ENCODE measurements around the gene ITGA8. TPM values are rescaled to one million over a fixed set of nuclear protein-coding genes. Genes with fewer than 3 reads are reported as not detected.
"Not testable (repeated sequence)": the region's sequence is repeated elsewhere in the genome, so short reads cannot be mapped to it uniquely, and the experiment has no call there.

Gene ITGA8
- total RNA-seq, 2 experiments from 2014 or later, result not detected

DNA sequence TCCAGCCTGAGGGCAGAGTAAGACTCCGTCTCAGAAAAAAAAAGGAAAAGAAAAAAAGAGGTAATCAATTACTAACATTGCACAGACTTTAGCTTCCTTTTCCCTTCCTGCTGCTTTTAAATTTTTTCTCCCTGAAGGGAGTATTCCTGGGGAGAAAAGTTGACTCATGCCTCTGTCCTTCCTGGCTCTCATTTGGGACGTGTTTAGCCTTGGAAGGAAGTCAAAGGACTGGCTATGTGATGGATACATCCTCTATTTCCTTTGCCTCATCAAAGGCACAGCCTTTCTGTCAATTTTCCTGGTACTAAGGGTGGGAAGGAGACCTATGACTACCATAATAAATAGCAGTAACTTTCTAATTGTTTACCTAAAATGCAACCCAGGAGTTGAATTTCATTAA lies 77.6 kb downstream of the ITGA8 start:
- Mint-ChIP-seq H3K27me3 (no peaks in the 10 kb centered on the region), H3K4me1 (no peaks in the 10 kb centered on the region), H3K36me3 (ENCODE audit: low read depth) (no peaks in the 10 kb centered on the region), H3K9me3 (no peaks in the 10 kb centered on the region), H3K27ac (no peak overlapping the region), H3K4me3 (no peak overlapping the region)
- ChIA-PET CTCF (no interaction called here), POLR2A (no interaction called here)
- DNase-seq, result no peak

DNA sequence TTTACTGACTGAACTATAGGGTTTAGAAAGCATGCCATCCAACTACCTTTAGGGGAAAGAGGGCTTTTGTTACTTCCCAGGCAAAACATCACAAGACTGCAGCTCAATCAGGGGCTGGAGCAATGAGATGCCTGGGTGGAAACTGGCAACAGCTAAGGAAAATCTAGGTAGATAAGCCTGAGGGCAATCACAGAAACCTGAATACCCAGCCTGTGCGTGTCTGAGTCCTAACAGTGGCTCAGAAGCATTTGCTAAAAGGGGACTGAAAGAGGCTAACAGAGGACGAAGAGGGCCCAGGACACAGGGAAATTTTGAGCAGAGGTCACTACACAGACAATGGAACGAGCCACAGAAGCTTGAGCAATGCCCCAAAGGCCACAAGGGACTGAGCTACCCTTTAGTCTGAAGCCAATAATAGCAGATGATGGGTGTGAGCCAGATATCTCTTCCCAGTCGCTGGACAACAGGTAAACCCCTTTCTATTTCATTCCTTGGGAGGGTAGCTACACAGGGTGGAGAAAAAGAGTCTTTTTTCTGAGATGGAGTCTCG lies 79.1 kb downstream of the ITGA8 start:
- Mint-ChIP-seq H3K36me3 (ENCODE audit: low read depth) (no peaks in the 10 kb centered on the region), H3K4me3 (no peak overlapping the region), H3K27ac (no peak overlapping the region), H3K4me1 (no peaks in the 10 kb centered on the region), H3K9me3 (no peaks in the 10 kb centered on the region), H3K27me3 (no peaks in the 10 kb centered on the region)
- ChIA-PET POLR2A (no interaction called here), CTCF (no interaction called here)
- no peak for DNase-seq

DNA sequence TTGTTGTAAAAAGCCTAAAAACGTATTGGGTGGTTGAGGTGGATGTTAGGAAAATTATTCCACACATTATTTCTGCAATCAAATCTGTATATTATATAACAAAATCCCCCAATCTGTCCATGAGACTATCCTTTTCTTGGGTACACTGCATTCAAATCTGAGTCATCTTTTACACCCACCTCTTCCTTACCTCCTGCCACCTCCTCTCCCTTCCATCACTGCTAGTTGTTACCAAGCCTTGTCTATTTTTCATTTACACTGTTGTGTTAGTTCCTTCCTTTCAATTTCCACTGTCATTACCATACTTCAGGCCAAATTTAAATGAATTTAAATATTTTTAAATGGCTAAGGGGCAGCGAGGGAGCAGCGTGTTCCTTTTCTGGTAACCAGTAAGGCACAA lies 83.3 kb downstream of the ITGA8 start:
- ChIA-PET POLR2A (no interaction called here), CTCF (no interaction called here)
- Mint-ChIP-seq H3K4me3 (no peak overlapping the region), H3K4me1 (no peaks in the 10 kb centered on the region), H3K27ac (no peak overlapping the region), H3K9me3 (no peaks in the 10 kb centered on the region), H3K36me3 (ENCODE audit: low read depth) (no peaks in the 10 kb centered on the region), H3K27me3 (no peaks in the 10 kb centered on the region)
- DNase-seq, result no peak

DNA sequence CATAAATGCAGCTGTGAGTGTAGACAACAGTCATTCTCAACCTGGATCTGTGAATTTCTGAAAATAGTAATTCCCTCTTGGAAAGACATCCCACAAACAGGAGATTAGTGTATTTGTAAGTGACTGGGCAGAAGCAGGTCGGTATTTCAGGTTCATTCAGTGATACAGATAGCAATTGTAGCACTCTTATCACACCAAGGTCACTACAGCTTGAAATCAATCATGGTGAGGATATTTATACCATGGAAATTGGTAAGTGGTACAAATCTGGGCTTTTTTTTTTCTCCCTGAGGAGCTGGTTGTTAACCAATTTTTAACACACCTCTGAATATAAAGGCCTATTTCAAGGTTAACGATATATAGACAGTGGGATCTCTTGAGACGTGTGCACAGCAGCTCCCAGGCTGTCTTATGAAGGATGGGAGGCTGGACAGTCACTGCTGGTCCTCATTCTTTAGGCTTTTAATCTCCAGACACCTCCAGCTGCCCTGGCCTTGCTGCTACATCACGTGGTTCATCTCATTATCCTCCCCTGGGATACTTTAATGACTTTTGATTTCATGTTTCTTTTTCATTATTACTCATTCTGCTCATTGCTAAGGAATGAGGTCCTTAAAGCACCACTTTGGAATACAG lies 87.1 kb downstream of the ITGA8 start:
- H3K27me3 Mint-ChIP-seq, result no peaks in the 10 kb centered on the region
- H3K36me3 Mint-ChIP-seq (ENCODE audit: low read depth), result no peaks in the 10 kb centered on the region
- ChIA-PET POLR2A (no interaction called here), CTCF (interaction anchor here (0.9 kb wide), 1 partner anchor 14 kb away, joined by 5 read pairs; no protein-coding TSS in a partner anchor)
- no peaks in the 10 kb centered on the region for H3K9me3 Mint-ChIP-seq
- H3K4me3 Mint-ChIP-seq, result no peak overlapping the region
- H3K27ac Mint-ChIP-seq, result no peak overlapping the region
- no peaks in the 10 kb centered on the region for H3K4me1 Mint-ChIP-seq
- no peak for DNase-seq

DNA sequence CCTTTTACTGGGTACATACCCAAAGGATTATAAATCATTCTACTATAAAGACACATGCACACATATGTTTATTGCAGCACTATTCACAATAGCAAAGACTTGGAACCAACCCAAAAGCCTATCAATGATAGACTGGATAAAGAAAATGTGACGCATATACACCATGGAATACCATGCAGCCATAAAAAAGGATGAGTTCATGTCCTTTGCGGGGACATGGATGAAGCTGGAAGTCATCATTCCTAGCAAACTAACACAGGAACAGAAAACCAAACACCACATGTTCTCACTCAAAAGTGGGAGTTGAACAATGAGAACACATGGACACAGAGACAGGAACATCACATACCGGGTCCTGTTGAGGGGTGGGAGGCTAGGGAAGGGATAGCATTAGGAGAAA lies 88.5 kb downstream of the ITGA8 start:
- POLR2A ChIA-PET; H3K9me3 Mint-ChIP-seq; CTCF ChIA-PET; H3K4me1 Mint-ChIP-seq; H3K36me3 Mint-ChIP-seq (ENCODE audit: low read depth); H3K27ac Mint-ChIP-seq; DNase-seq; H3K27me3 Mint-ChIP-seq; H3K4me3 Mint-ChIP-seq: not testable (repeated sequence)

DNA sequence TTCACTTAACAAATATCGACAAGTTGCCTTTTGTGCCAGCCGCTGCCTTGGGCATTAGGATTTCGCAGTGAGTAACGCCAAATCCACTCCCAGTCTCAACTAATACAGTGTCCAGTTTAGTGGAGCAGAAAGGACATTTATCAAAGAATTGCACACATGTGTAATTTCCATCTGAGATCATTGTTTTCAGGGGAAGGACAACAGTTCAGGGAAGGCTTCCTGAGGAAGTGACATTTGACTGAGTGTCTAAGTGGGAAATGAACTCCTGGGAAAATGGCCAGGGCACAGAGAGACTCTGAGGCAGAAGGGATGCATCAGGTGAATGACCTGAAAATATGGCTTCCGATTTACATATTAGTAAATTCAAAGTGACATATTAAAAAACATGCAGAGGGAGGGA lies 89.4 kb downstream of the ITGA8 start:
- H3K27me3 Mint-ChIP-seq, result peaks cover 1% of the 10 kb centered on the region
- no peaks in the 10 kb centered on the region for H3K4me1 Mint-ChIP-seq
- H3K4me3 Mint-ChIP-seq, result no peak overlapping the region
- H3K9me3 Mint-ChIP-seq, result no peaks in the 10 kb centered on the region
- ChIA-PET CTCF (no interaction called here), POLR2A (no interaction called here)
- DNase-seq, result no peak
- H3K36me3 Mint-ChIP-seq (ENCODE audit: low read depth), result no peaks in the 10 kb centered on the region
- H3K27ac Mint-ChIP-seq, result no peak overlapping the region

DNA sequence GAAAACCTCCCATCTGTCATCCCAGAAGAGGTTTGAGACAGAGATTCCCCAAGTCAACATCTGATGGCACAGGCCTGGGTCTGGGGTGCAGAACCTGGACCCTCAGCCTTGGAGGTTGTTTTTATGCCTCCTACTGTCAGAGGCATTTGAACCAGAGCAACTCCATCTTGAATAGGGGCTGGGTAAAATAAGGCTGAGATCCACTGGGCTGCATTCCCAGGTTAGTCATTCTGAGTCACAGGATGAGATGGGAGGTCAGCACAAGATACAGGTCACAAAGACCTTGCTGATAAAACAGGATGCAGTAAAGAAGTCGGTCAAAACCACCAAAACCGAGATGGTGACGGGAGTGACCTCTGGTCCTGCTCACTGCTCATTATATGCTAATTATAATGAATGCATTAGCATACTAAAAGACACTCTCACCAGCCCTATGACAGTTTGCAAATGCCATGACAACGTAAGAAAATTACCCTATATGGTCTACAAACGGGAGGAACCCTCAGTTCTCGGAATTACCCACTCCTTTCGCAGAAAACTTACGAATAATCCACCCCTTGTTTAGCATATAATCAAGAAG lies 92.0 kb downstream of the ITGA8 start:
- H3K27me3 Mint-ChIP-seq, result peaks cover 1% of the 10 kb centered on the region
- no peaks in the 10 kb centered on the region for H3K36me3 Mint-ChIP-seq (ENCODE audit: low read depth)
- no peak overlapping the region for H3K27ac Mint-ChIP-seq
- CTCF ChIA-PET, result no interaction called here
- H3K4me1 Mint-ChIP-seq, result no peaks in the 10 kb centered on the region
- H3K4me3 Mint-ChIP-seq, result no peak overlapping the region
- POLR2A ChIA-PET, result no interaction called here
- DNase-seq, result no peak
- no peaks in the 10 kb centered on the region for H3K9me3 Mint-ChIP-seq

DNA sequence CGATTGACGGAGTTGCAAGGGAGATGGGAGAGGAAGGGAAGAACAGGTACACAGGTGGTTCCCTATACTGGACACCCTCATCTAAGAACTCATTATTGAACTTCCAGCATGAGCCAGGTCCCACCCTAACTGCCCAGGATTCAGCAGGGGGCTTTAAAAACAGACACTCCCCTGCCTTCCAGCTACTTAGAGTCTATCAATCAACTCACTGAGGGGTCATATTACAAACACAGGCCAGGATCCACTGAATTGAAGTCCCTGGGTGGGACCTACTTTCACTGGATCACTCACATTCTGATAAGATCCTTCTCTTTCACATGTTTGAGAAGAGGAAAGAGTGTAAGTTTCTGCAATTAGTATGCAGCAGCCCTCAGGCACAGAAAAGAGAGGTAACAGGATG lies 92.8 kb downstream of the ITGA8 start:
- Mint-ChIP-seq H3K4me3 (no peak overlapping the region), H3K36me3 (ENCODE audit: low read depth) (no peaks in the 10 kb centered on the region), H3K4me1 (no peaks in the 10 kb centered on the region), H3K27me3 (peaks cover 1% of the 10 kb centered on the region), H3K9me3 (no peaks in the 10 kb centered on the region), H3K27ac (no peak overlapping the region)
- ChIA-PET CTCF (no interaction called here), POLR2A (no interaction called here)
- no peak for DNase-seq

DNA sequence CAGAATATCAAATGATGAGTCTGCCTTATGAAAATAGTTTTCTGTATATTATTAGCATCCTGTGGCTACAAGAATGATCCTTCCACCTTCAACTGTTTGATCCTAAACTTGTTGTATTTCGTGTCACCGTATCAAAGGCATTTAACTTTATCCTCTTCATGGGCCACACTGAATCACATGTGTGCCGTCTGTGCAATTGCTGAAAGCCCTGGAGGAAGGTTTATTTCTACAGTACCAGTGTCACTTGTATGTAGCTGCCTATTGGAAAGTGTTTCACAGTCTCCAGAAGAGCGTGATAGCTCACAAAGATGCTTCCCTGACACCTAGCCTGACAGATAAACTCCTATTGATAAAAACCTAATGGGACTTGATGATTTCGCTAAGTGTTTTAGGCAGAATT lies 94.5 kb downstream of the ITGA8 start:
- POLR2A ChIA-PET, result no interaction called here

DNA sequence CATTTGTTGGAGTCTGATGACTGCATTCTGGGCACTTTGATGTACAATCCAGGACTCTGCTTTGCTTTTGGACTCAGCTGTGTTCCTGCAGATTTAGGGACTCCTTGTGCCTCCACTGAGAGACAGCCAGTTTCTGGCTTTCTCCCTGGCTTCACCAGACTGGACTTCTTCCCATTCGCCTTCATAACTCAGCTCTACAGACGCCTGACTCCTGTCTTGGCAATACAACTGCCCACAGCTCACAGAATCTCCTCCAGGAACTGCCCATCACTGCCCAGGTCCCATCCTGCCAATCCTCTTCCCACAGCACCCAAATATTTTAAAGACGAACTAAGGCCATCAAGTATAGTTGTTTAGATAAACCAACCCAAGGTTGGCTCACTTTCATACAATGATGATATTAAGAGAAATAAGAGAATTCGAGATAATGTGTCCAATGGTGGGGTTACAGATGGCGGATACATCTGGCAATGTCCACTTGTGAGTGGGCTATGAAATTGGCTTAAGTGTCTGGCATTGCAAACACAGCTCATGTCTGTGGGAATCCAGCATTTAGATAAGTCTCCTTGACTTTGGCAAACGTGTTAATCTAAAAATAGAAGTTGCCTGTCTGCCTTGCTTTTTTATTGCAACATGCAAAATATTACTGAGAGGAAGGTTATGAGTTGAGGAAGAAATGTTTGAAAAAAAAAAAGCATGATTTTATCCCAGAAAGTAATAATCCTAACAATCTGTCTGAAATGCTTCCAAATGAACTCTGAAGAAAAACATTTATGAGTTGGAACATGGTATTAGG lies 95.1 kb downstream of the ITGA8 start:
- DNase-seq, result no peak
- no peaks in the 10 kb centered on the region for H3K36me3 Mint-ChIP-seq (ENCODE audit: low read depth)
- no peak overlapping the region for H3K4me3 Mint-ChIP-seq
- H3K9me3 Mint-ChIP-seq, result no peaks in the 10 kb centered on the region
- peaks cover 4% of the 10 kb centered on the region for H3K27me3 Mint-ChIP-seq
- ChIA-PET POLR2A (no interaction called here), CTCF (no interaction called here)
- no peaks in the 10 kb centered on the region for H3K4me1 Mint-ChIP-seq
- H3K27ac Mint-ChIP-seq, result no peak overlapping the region

More for the DNA sequence above, 94.5 kb downstream of the ITGA8 start:
- Mint-ChIP-seq H3K27me3 (peaks cover 4% of the 10 kb centered on the region), H3K36me3 (ENCODE audit: low read depth) (no peaks in the 10 kb centered on the region), H3K9me3 (no peaks in the 10 kb centered on the region), H3K4me1 (no peaks in the 10 kb centered on the region), H3K4me3 (no peak overlapping the region), H3K27ac (no peak overlapping the region)
- DNase-seq, result no peak
- CTCF ChIA-PET, result no interaction called here

DNA sequence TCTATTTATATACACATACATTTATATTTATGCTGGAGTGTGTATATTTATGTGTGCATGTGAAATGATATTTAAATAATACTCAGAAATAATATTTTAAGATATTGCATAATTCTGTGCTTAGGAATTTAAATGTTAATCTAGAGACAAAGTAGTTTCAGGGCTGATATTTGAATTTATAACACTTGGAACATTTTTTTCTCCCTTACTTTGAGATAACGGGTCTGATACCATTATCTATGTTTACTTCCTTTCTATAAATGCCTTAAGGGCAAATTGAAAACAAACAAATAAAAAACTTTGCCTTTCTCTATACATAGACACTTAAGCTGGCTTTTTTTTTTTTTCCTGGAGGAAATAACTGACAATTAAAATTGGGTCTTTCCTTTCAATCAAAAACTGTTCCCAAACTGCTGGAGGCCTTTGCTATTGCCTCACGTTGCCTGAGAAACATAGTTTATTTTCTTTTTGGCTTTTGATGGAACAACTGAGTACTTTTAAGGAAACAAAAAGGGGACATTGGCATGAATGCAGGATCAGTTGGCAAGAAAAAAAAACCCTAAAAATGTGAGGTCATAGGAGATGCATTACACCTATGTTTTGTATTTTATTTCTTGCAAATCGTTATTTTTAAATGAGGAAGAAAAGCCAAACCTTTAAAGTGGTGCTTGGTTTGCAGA lies 98.7 kb downstream of the ITGA8 start:
- Mint-ChIP-seq H3K4me1 (no peaks in the 10 kb centered on the region), H3K36me3 (ENCODE audit: low read depth) (no peaks in the 10 kb centered on the region), H3K27me3 (peaks cover 3% of the 10 kb centered on the region), H3K9me3 (no peaks in the 10 kb centered on the region), H3K27ac (no peak overlapping the region), H3K4me3 (no peak overlapping the region)
- CTCF ChIA-PET, result no interaction called here
- POLR2A ChIA-PET, result no interaction called here
- DNase-seq, result no peak

DNA sequence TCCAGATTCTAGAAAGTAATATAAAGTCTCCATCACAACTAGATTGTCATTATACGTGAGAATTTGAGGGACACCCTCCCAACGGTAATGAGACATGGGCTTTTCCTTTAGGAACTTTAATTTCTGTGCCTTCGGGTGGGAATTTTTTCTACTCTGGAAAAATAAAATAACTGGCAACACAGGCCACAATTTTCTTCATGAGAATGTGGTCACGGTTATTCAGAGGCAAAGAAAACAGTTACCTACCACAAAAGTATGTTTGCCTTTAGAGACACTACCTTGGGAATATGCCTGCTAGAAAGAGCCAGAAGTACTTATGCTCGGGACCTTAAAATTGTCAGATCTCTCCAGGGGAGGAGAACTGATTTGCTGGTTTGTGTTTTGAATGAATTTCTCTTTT lies 99.4 kb downstream of the ITGA8 start:
- CTCF ChIA-PET, result no interaction called here
- POLR2A ChIA-PET, result no interaction called here
- Mint-ChIP-seq H3K4me3 (no peak overlapping the region), H3K27ac (no peak overlapping the region), H3K27me3 (peaks cover 3% of the 10 kb centered on the region), H3K9me3 (no peaks in the 10 kb centered on the region), H3K36me3 (ENCODE audit: low read depth) (no peaks in the 10 kb centered on the region), H3K4me1 (no peaks in the 10 kb centered on the region)
- DNase-seq, result no peak

DNA sequence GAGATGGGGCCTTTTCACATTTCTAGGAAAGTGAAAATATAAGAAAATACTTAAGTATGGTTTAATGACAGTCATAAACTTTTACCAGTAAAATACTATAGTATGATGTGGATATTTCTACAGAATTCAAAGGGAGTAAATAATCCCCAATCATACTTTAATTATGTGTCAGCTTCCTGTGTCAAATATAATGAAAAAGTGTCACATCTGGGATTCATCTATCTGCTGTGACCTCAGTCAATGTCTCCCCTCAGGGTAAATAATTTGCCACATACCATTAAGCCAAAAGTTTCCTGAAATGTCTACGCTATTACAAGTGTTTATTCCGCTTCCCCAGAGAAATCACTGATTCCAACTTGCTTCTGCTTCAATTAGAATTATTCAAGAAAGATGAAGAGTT lies 110.5 kb downstream of the ITGA8 start:
- CTCF ChIA-PET, result no interaction called here
- no peaks in the 10 kb centered on the region for H3K36me3 Mint-ChIP-seq (ENCODE audit: low read depth)

More for the DNA sequence above, 110.5 kb downstream of the ITGA8 start:
- POLR2A ChIA-PET, result no interaction called here
- Mint-ChIP-seq H3K4me1 (no peaks in the 10 kb centered on the region), H3K27me3 (peaks cover 7% of the 10 kb centered on the region), H3K9me3 (no peaks in the 10 kb centered on the region), H3K27ac (no peak overlapping the region), H3K4me3 (no peak overlapping the region)
- no peak for DNase-seq

Measured in activated CD4-positive, alpha-beta memory T cell treated with anti-CD3 and anti-CD28 coated beads, Interleukin-2, amount 10 ng/mL, durations not matched to agents 7 days and 5 days (primary cell).